Measurements from ENCODE around the gene UAP1L1. TPM values are rescaled to one million over a fixed set of nuclear protein-coding genes. Genes with fewer than 3 reads are reported as not detected.

Gene UAP1L1
- total RNA-seq, result 35.9 and 36.9 TPM in 2 replicates

- DNase-seq (ENCODE audit: insufficient read length, low spot score, missing footprints), result peak; percentile 95
- no peak within 1 kb of the TSS for H3K27ac ChIP-seq (ENCODE audit: low read depth, low read length)
- peaks cover 6% of the 10 kb centered on the region for H4K20me1 ChIP-seq (ENCODE audit: insufficient read depth, low read length)
- peak within 1 kb of the TSS; percentile 85 for H3K4me2 ChIP-seq (ENCODE audit: insufficient read depth, low read length)
- peaks cover 19% of the 10 kb centered on the region for H3K36me3 ChIP-seq (ENCODE audit: insufficient read depth, low read length)
- peaks cover 41% of the 10 kb centered on the region for H3K79me2 ChIP-seq (ENCODE audit: insufficient read depth, low read length)
- peak within 1 kb of the TSS; percentile 79 for H3K4me3 ChIP-seq (ENCODE audit: insufficient read depth, low read length)
- TF ChIP-seq CTCF (IDR thresholded peaks at IDR 0.05; ENCODE audit: extremely low read depth, low read depth, low read length), result no peak
- H3K4me1 ChIP-seq (ENCODE audit: insufficient read depth, low read length), result no peaks in the 10 kb centered on the region
- H3K27me3 ChIP-seq (ENCODE audit: insufficient read depth, low read length), result no peaks in the 10 kb centered on the region
- H3K9me3 ChIP-seq (ENCODE audit: low read depth, low read length), result no peaks in the 10 kb centered on the region
- peak within 1 kb of the TSS; percentile 83 for H2AFZ ChIP-seq (ENCODE audit: low read length)
Observed at GRCh38 chr9:137077010-137077747, at the start of gene UAP1L1. Gene UAP1L1, plus strand, starts transcription at chr9:137077517. Its CDS starts 16 bp downstream, at chr9:137077533.

- Histone ChIP-seq H3K4me2 (ENCODE audit: insufficient read depth, low read length) (peak overlapping the region; percentile 90), H2AFZ (ENCODE audit: low read length) (peak overlapping the region; percentile 59), H3K79me2 (ENCODE audit: insufficient read depth, low read length) (no peaks in the 10 kb centered on the region), H3K27me3 (ENCODE audit: insufficient read depth, low read length) (no peaks in the 10 kb centered on the region), H3K36me3 (ENCODE audit: insufficient read depth, low read length) (no peaks in the 10 kb centered on the region), H3K4me1 (ENCODE audit: insufficient read depth, low read length) (peaks cover 15% of the 10 kb centered on the region), H4K20me1 (ENCODE audit: insufficient read depth, low read length) (peaks cover 10% of the 10 kb centered on the region), H3K9me3 (ENCODE audit: low read depth, low read length) (no peaks in the 10 kb centered on the region), H3K4me3 (ENCODE audit: insufficient read depth, low read length) (peak overlapping the region; percentile 71), H3K27ac (ENCODE audit: low read depth, low read length) (no peak overlapping the region)
- DNase-seq (ENCODE audit: insufficient read length, low spot score, missing footprints), result peak; percentile 98
- no peak for TF ChIP-seq CTCF (IDR thresholded peaks at IDR 0.05; ENCODE audit: extremely low read depth, low read depth, low read length)
Observed at GRCh38 chr9:137028263-137029057, 48.9 kb upstream of the UAP1L1 start.

- Histone ChIP-seq H3K4me2 (ENCODE audit: insufficient read depth, low read length) (peak overlapping the region; percentile 90), H2AFZ (ENCODE audit: low read length) (no peak overlapping the region), H3K79me2 (ENCODE audit: insufficient read depth, low read length) (no peaks in the 10 kb centered on the region), H3K27ac (ENCODE audit: low read depth, low read length) (no peak overlapping the region), H3K4me3 (ENCODE audit: insufficient read depth, low read length) (peak overlapping the region; percentile 71), H3K36me3 (ENCODE audit: insufficient read depth, low read length) (no peaks in the 10 kb centered on the region), H3K4me1 (ENCODE audit: insufficient read depth, low read length) (peaks cover 15% of the 10 kb centered on the region), H3K9me3 (ENCODE audit: low read depth, low read length) (no peaks in the 10 kb centered on the region), H3K27me3 (ENCODE audit: insufficient read depth, low read length) (no peaks in the 10 kb centered on the region), H4K20me1 (ENCODE audit: insufficient read depth, low read length) (peaks cover 10% of the 10 kb centered on the region)
- peak; percentile 99 for DNase-seq (ENCODE audit: insufficient read length, low spot score, missing footprints)
- peak; percentile 87 for TF ChIP-seq CTCF (IDR thresholded peaks at IDR 0.05; ENCODE audit: extremely low read depth, low read depth, low read length)
Observed at GRCh38 chr9:137029058-137029936, 48.0 kb upstream of the UAP1L1 start.

Data from osteoblast (primary cell).